Endothelial cell (in vitro differentiated cells): ENCODE measurements around the gene HDHD5. TPM values are rescaled to one million over a fixed set of nuclear protein-coding genes. Genes with fewer than 3 reads are reported as not detected.

Source experiments
- DNase-seq: peaks from one replicate; pipeline ENCODE4 v3.0.0; 2021; ENCODE audit warnings: low spot score
- H3K27ac Mint-ChIP-seq: one replicate; pipeline ENCODE4 v1.8.0; 2021; ENCODE audit warnings: mixed read lengths, inconsistent platforms; ENCODE audit not compliant: unreplicated experiment
- H3K27me3 Mint-ChIP-seq: one replicate; pipeline ENCODE4 v1.8.0; 2021; ENCODE audit warnings: mild to moderate bottlenecking, moderate library complexity, mixed read lengths, inconsistent platforms; ENCODE audit not compliant: unreplicated experiment
- H3K36me3 Mint-ChIP-seq: one replicate; pipeline ENCODE4 v1.8.0; 2021; ENCODE audit warnings: mild to moderate bottlenecking, low read depth, mixed read lengths, inconsistent platforms; ENCODE audit not compliant: unreplicated experiment
- H3K4me1 Mint-ChIP-seq: one replicate; pipeline ENCODE4 v1.8.0; 2021; ENCODE audit warnings: mild to moderate bottlenecking, mixed read lengths, inconsistent platforms; ENCODE audit not compliant: unreplicated experiment
- H3K4me3 Mint-ChIP-seq: one replicate; pipeline ENCODE4 v1.8.0; 2021; ENCODE audit warnings: mild to moderate bottlenecking, mixed read lengths, inconsistent platforms; ENCODE audit not compliant: unreplicated experiment
- H3K9me3 Mint-ChIP-seq: one replicate; pipeline ENCODE4 v1.8.0; 2021; ENCODE audit warnings: mixed read lengths, inconsistent platforms; ENCODE audit not compliant: unreplicated experiment
- total RNA-seq: library from RNA; stranded (reverse); fragmentation: NEBNext Ultra II Directional; extraction: Animal tissue kit (Norgen Biotek cat#: 25700); gene quantifications from one replicate; pipeline ENCODE4 v1.2.1, GENCODE V29; 2021; ENCODE audit not compliant: unreplicated experiment
- TF ChIP-seq, protein P1 (sequence below): fragments of 200-600 bp; sonication (generic); IDR thresholded peaks from one replicate; pipeline ENCODE4 v1.5.0; 2021; ENCODE audit warnings: antibody characterized with exemption; ENCODE audit not compliant: unreplicated experiment

HDHD5 gene
- total RNA-seq, 1 donor from 2014 or later = 60.5 TPM

DNA sequence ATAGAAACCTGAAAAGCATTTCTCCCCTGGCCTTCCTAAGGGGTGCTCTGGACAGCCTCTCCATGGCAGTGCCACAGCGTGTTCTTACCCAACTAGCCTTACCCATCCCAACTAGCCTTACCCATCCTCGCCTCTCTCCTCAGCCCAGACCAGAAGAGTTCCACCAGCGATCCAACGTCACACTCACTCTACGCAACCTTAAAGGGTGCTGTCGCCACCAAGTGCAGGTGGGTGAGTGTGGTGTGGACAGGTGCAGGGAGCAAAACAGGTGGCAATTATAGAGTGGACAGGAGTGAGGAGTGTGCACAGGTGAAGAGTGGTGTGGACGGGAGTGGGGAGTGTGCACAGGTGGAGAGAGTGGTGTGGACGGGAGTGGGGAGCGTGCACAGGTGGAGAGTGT, 55.7 kb downstream of the HDHD5 start:
- DNase-seq = no peak
- TF ChIP-seq, protein P1, sequence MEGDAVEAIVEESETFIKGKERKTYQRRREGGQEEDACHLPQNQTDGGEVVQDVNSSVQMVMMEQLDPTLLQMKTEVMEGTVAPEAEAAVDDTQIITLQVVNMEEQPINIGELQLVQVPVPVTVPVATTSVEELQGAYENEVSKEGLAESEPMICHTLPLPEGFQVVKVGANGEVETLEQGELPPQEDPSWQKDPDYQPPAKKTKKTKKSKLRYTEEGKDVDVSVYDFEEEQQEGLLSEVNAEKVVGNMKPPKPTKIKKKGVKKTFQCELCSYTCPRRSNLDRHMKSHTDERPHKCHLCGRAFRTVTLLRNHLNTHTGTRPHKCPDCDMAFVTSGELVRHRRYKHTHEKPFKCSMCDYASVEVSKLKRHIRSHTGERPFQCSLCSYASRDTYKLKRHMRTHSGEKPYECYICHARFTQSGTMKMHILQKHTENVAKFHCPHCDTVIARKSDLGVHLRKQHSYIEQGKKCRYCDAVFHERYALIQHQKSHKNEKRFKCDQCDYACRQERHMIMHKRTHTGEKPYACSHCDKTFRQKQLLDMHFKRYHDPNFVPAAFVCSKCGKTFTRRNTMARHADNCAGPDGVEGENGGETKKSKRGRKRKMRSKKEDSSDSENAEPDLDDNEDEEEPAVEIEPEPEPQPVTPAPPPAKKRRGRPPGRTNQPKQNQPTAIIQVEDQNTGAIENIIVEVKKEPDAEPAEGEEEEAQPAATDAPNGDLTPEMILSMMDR = no peak
- Mint-ChIP-seq H3K4me1 (peaks cover 12% of the 10 kb centered on the region), H3K4me3 (peak overlapping the region; percentile 81), H3K36me3 (peaks cover 70% of the 10 kb centered on the region), H3K9me3 (no peaks in the 10 kb centered on the region), H3K27ac (peak overlapping the region; percentile 80), H3K27me3 (peaks cover 6% of the 10 kb centered on the region)

DNA sequence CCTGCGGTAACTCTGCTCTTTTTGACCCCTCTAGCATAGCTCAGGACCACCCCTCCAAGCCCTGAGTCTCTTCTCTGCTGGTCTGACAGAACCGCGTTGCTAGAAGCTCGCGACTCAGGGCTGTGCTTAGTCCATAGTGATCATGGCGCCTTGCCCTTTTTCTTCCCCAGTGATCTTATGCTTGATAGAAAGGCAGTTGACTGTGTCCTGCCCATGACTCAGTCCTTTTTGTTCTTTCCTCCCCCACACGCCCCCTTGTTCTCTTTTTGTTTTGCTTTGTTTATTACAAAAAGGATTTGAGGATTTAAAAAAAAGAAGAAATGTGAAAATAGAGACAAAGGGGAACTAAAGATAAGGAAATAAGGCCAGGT, 56.8 kb downstream of the HDHD5 start:
- Mint-ChIP-seq H3K4me3 (no peak overlapping the region), H3K27me3 (peaks cover 6% of the 10 kb centered on the region), H3K36me3 (peaks cover 65% of the 10 kb centered on the region), H3K9me3 (no peaks in the 10 kb centered on the region), H3K27ac (no peak overlapping the region), H3K4me1 (peaks cover 20% of the 10 kb centered on the region)
- TF ChIP-seq, protein P1 = no peak
- no peak for DNase-seq

DNA sequence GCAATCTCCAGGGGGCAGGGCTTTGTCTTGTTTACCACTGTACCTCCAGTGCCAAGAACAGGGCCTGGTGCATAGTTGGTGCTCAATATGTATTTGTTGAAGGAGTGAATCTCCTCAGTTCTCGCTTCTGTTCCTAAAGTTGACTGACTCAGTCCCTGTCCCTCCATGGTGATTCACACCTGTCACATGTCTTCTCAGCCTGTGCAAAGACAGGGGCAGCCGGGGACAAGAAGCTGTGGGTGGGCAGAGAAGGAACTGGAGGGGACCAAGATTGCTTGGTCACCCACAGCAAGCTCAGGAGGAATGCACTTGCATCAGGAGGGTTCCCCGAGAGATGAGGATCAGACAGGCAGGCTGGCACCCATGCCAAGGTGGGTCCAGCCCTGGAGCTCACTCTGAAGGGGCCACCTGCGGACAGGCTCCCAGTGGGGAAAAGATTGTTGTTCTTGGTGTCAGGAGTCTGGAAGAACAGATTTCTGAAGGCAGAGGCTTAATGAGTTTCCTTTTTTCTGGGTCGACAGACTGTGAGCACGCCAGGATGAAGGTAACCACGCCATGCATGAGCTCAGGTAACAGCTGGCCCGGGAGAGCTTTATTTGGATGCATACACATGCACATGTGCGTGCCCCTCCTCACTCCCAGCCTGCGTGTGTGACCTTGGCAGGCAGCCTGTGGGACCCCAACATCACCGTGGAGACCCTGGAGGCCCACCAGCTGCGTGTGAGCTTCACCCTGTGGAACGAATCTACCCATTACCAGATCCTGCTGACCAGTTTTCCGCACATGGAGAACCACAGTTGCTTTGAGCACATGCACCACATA, 57.4 kb downstream of the HDHD5 start:
- no peak overlapping the region for H3K27ac Mint-ChIP-seq
- H3K36me3 Mint-ChIP-seq = peaks cover 65% of the 10 kb centered on the region
- H3K9me3 Mint-ChIP-seq = no peaks in the 10 kb centered on the region
- peaks cover under 1% of the 10 kb centered on the region for H3K27me3 Mint-ChIP-seq
- H3K4me3 Mint-ChIP-seq = peak overlapping the region; percentile 69
- TF ChIP-seq, protein P1 = no peak
- DNase-seq = no peak
- peaks cover 20% of the 10 kb centered on the region for H3K4me1 Mint-ChIP-seq

DNA sequence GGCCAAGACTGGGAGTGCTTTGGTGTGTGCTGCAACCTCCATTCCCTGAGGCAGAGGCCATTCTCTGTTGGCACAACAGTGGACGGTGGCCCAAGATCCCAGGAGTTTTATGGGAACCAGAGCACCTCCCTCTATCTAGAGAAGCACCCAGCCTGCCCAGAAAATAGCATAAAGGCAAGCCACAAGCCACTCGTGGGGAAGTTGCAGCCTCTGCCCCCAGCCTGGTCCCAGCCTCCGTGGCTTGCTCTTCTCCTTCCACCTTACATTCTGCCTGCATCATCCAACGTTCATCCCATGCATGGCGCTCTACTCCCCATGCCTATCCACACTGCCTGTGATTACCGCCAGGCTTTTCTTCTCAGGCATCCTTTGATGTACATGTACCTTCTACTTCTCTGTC, 58.5 kb downstream of the HDHD5 start:
- Mint-ChIP-seq H3K27ac (peak overlapping the region; percentile 20), H3K4me3 (peak overlapping the region; percentile 8), H3K36me3 (peaks cover 60% of the 10 kb centered on the region), H3K4me1 (peaks cover 20% of the 10 kb centered on the region), H3K9me3 (no peaks in the 10 kb centered on the region), H3K27me3 (no peaks in the 10 kb centered on the region)
- TF ChIP-seq, protein P1 = no peak
- DNase-seq = no peak

DNA sequence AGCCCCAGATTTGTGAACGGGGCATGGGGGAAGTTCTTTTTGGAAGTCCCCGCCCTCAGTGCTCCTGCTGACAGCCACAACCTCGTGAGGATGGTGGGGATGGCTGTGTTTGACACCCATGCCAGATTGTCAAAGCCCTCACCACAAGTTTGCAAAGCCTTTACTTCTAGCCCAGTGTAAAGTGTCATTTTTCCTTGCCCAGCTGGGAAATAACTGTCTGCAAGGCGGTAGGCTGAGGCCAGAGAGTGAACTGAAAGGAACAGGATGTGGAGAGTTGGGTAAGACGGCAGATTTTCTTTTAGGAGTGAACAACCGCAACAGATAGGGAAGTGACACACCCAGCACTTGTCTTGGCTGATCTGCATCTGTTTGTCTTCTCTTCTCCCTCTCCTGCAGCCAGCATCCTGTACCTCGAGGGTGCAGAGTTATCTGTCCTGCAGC, 60.7 kb downstream of the HDHD5 start:
- Mint-ChIP-seq H3K9me3 (no peaks in the 10 kb centered on the region), H3K4me3 (no peak overlapping the region), H3K27me3 (no peaks in the 10 kb centered on the region), H3K4me1 (peaks cover 19% of the 10 kb centered on the region), H3K36me3 (peaks cover 45% of the 10 kb centered on the region), H3K27ac (peak overlapping the region; percentile 38)
- TF ChIP-seq, protein P1 = no peak
- no peak for DNase-seq
